ENCODE data around the gene ZNF213.

The ZNF213 gene

GRCh38 chr16:3097266-3097665 is 37.6 kb upstream of the ZNF213 start:
- no peaks in the 10 kb centered on the region for H3K36me3 Mint-ChIP-seq (ENCODE audit: low read depth)
- no peaks in the 10 kb centered on the region for H3K9me3 Mint-ChIP-seq
- no peak overlapping the region for H3K27ac Mint-ChIP-seq
- peaks cover 4% of the 10 kb centered on the region for H3K27me3 Mint-ChIP-seq
- ATAC-seq, result no peak
- DNase-seq, result no peak
- peaks cover 38% of the 10 kb centered on the region for H3K4me1 Mint-ChIP-seq
- H3K4me3 Mint-ChIP-seq, result no peak overlapping the region

DNA sequence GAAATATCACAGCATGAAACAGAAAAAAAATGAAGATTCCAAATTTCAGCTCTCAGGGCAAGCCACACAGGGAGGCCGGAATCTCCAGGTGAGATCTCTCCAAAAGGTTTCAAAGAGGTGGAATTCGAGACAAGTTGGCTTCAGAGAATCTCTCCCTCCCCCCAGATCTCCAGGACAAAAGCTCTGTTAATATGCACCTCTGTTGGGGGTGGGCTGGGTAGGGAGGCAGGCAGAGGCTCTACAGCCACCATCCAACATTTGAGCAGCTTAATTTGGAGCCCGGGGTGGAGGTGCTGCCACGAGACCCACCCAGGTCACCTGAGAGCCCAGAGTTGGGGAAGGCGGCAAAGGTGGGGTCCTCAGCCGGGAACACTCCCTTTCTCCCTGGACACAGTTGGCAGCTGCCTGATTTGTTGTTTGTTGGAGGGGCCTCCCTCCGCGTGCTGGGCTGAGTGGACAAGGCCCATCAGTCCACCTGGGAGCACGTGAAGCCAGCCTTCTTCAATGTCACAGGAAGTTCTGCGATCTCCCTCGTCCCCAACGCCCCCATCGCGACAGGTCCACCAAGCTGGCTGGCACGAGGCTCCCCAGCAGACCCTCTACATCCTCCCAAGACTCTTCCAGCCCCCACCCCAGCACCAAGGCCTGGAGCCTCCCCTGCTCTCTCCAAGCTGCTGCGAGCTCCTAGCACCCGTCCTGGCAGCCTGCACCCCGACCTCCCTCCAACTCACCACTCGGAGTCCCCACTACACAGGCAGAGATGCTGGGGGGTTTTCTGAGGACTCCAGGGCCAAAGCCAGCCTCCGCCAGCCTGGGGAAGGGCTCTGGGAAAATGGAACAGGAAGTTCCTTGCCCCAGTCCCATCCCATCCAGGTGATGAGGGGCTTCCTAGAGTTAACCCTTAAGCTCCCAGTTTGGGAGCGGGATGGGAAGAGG is 36.1 kb upstream of the ZNF213 start, which contains the start of gene ZSCAN10:
Gene ZSCAN10, minus strand, starts transcription at position 836 of the 936 bp plus-strand sequence. CDS start 6,357 bp downstream, outside the sequence.
- Mint-ChIP-seq H3K27ac (peak within 1 kb of the TSS; percentile 82), H3K9me3 (no peaks in the 10 kb centered on the region), H3K36me3 (ENCODE audit: low read depth) (no peaks in the 10 kb centered on the region), H3K27me3 (peaks cover 4% of the 10 kb centered on the region), H3K4me1 (peaks cover 40% of the 10 kb centered on the region), H3K4me3 (peak within 1 kb of the TSS; percentile 71)
- no peak for DNase-seq
- ATAC-seq, result no peak

DNA sequence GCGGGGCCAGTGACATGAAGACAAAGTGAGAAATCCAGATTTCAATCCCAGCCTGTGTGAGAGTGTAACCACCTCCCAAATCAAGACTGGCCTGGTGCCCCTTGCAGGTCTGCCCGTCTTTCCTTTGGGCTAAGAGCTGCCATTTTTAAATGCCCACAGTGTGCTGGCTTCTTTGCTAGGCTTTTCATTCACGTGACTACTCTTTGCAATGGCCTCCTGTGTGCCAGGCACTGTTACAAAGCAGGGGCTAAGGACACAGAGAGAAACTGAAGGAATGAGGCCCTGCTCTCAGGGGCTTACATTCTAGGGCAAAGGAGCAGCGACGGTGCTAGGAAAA is 35.5 kb upstream of the ZNF213 start:
- Mint-ChIP-seq H3K27ac (no peak overlapping the region), H3K36me3 (ENCODE audit: low read depth) (no peaks in the 10 kb centered on the region), H3K4me3 (no peak overlapping the region), H3K9me3 (no peaks in the 10 kb centered on the region), H3K4me1 (peaks cover 40% of the 10 kb centered on the region), H3K27me3 (peaks cover 4% of the 10 kb centered on the region)
- DNase-seq (no peak), ATAC-seq (no peak)

GRCh38 chr16:3099732-3100499 is 34.9 kb upstream of the ZNF213 start:
- peak; percentile 77 for ATAC-seq
- H3K9me3 Mint-ChIP-seq, result no peaks in the 10 kb centered on the region
- peak; percentile 94 for DNase-seq
- peaks cover 35% of the 10 kb centered on the region for H3K4me1 Mint-ChIP-seq
- no peaks in the 10 kb centered on the region for H3K36me3 Mint-ChIP-seq (ENCODE audit: low read depth)
- H3K27ac Mint-ChIP-seq, result peak overlapping the region; percentile 82
- H3K27me3 Mint-ChIP-seq, result peaks cover 4% of the 10 kb centered on the region
- H3K4me3 Mint-ChIP-seq, result peak overlapping the region; percentile 71

GRCh38 chr16:3101018-3101840 is 33.6 kb upstream of the ZNF213 start:
- ATAC-seq (no peak), DNase-seq (peak; percentile 57)
- H3K27ac Mint-ChIP-seq, result peak overlapping the region; percentile 77
- H3K4me3 Mint-ChIP-seq, result peak overlapping the region; percentile 74
- H3K36me3 Mint-ChIP-seq (ENCODE audit: low read depth), result no peaks in the 10 kb centered on the region
- H3K9me3 Mint-ChIP-seq, result no peaks in the 10 kb centered on the region
- H3K27me3 Mint-ChIP-seq, result peaks cover 4% of the 10 kb centered on the region
- peaks cover 36% of the 10 kb centered on the region for H3K4me1 Mint-ChIP-seq

GRCh38 chr16:3101841-3102470 is 32.9 kb upstream of the ZNF213 start:
- peak overlapping the region; percentile 74 for H3K4me3 Mint-ChIP-seq
- peaks cover 4% of the 10 kb centered on the region for H3K27me3 Mint-ChIP-seq
- ATAC-seq (no peak), DNase-seq (peak; percentile 33)
- H3K27ac Mint-ChIP-seq, result no peak overlapping the region
- H3K4me1 Mint-ChIP-seq, result peaks cover 38% of the 10 kb centered on the region
- H3K36me3 Mint-ChIP-seq (ENCODE audit: low read depth), result no peaks in the 10 kb centered on the region
- no peaks in the 10 kb centered on the region for H3K9me3 Mint-ChIP-seq

GRCh38 chr16:3106205-3106928 is 28.5 kb upstream of the ZNF213 start:
- Mint-ChIP-seq H3K4me1 (peaks cover 30% of the 10 kb centered on the region), H3K27ac (peak overlapping the region; percentile 86), H3K36me3 (ENCODE audit: low read depth) (no peaks in the 10 kb centered on the region), H3K4me3 (peak overlapping the region; percentile 82), H3K9me3 (no peaks in the 10 kb centered on the region), H3K27me3 (peaks cover 2% of the 10 kb centered on the region)
- peak; percentile 94 for DNase-seq
- ATAC-seq, result peak; percentile 92

DNA sequence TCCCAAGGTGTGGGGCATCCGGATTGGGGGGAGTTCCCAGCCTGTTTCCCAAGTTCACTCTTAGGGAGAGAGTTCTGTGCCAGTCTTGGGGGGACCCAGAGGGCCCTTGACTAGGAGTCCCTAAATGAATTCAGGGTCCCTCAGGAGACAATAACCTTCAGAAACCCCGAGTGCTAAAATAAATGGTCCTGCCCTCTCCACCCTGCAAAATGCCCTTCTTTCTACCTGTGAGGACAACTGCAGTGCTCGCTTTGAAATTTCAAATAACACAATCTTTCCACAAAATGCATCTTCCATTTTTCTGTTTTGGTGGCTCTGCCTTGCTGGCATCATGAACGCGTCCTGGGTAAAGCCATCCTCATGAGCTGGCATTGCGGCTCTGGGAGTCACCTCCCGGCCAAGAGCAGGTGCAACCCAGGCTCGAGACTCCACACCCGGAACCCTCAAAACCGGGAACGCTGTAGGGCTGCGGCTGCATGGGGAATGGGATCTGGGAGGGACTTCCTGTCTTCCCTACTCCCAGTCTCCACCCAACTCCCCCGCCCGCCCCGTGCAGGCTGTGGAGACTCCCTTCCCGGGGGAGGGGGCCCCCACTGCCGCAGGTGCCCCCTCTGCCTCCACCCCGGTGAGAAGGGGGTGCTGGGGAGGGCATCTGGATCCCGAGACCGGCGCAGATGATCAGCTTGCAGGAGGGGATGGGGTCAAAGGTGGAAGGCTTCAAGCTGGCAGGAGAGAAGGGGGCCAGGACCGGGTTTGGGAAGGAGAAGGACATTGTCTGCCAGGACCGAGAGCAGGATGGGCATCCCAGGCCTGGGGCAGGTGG is 22.6 kb upstream of the ZNF213 start, which contains the start of gene ZNF205:
Gene ZNF205, plus strand, starts transcription at position 529 of the 823 bp plus-strand sequence. CDS start 845 bp downstream, outside the sequence.
- no peaks in the 10 kb centered on the region for H3K36me3 Mint-ChIP-seq (ENCODE audit: low read depth)
- peaks cover 2% of the 10 kb centered on the region for H3K4me1 Mint-ChIP-seq
- H3K9me3 Mint-ChIP-seq, result no peaks in the 10 kb centered on the region
- ATAC-seq (no peak), DNase-seq (no peak)
- H3K27ac Mint-ChIP-seq, result no peak within 1 kb of the TSS
- no peak within 1 kb of the TSS for H3K4me3 Mint-ChIP-seq
- H3K27me3 Mint-ChIP-seq, result peaks cover 2% of the 10 kb centered on the region

- Mint-ChIP-seq H3K36me3 (ENCODE audit: low read depth) (no peaks in the 10 kb centered on the region), H3K4me1 (no peaks in the 10 kb centered on the region), H3K27ac (no peak overlapping the region), H3K27me3 (peaks cover 2% of the 10 kb centered on the region), H3K9me3 (no peaks in the 10 kb centered on the region), H3K4me3 (no peak overlapping the region)
- ATAC-seq (no peak), DNase-seq (no peak)
These were observed 21.8 kb upstream of the ZNF213 start for GRCh38 chr16:3112881-3113574.

DNA sequence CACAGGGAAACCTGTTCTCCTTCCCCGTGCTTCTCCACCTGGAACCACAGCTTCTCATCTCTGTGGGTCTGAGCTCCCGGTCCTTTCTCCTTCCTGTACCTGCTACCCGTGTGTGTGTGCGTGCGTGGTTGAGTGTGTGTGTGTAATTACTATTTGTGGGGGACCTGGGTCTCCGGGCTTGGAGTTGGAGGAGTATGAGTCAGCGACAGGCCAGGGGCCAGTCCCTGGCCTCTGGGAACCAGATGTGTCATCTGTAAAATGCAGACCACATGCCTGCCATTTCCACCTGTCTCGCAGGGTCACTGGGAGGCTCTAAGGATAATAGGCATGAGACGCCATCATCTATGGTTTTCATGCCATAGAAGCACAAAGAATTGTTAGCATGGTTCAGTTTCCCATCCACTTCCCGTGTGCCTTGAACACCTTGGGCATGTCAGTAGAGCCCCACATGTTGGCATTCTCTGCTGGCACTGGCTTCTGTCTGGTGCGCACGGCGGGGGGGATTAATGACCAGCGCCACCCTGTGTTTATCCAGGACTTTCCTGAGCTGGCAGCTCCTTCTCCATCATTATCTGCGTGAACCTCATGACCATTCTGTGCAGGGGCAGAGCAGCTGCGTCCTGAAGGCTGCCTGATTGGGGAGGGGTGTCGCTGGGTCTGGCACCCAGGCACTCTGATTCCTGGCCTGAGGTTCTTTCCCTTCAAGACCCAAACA is 20.9 kb upstream of the ZNF213 start:
- no peak for ATAC-seq

DNA sequence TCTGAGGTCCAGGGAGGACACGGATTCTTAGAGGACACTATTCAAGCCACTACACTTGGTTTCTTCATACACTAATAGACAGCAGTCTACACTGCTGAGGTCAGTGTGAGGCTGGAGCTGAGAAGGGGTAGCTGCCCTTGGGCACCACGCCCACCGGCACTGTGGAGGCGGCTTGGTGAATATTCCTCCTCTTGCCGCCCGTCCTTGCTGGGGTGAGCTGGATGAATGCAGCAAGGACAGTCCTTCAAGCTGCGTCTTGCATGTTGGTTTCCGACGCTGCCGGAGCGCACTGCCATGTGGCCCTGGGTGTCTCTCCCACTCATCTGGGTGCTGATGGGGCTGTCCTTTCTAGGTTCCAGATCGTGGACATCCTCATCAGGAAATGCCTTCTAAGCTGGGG is 19.8 kb upstream of the ZNF213 start:
- H3K4me1 Mint-ChIP-seq, result no peaks in the 10 kb centered on the region
- H3K9me3 Mint-ChIP-seq, result no peaks in the 10 kb centered on the region
- no peak overlapping the region for H3K27ac Mint-ChIP-seq
- ATAC-seq (no peak), DNase-seq (no peak)
- H3K27me3 Mint-ChIP-seq, result peaks cover 2% of the 10 kb centered on the region
- no peaks in the 10 kb centered on the region for H3K36me3 Mint-ChIP-seq (ENCODE audit: low read depth)
- H3K4me3 Mint-ChIP-seq, result no peak overlapping the region

More for the DNA sequence above, 20.9 kb upstream of the ZNF213 start:
- Mint-ChIP-seq H3K4me1 (no peaks in the 10 kb centered on the region), H3K4me3 (no peak overlapping the region), H3K27ac (no peak overlapping the region), H3K27me3 (peaks cover 2% of the 10 kb centered on the region), H3K9me3 (no peaks in the 10 kb centered on the region), H3K36me3 (ENCODE audit: low read depth) (no peaks in the 10 kb centered on the region)
- DNase-seq, result no peak

DNA sequence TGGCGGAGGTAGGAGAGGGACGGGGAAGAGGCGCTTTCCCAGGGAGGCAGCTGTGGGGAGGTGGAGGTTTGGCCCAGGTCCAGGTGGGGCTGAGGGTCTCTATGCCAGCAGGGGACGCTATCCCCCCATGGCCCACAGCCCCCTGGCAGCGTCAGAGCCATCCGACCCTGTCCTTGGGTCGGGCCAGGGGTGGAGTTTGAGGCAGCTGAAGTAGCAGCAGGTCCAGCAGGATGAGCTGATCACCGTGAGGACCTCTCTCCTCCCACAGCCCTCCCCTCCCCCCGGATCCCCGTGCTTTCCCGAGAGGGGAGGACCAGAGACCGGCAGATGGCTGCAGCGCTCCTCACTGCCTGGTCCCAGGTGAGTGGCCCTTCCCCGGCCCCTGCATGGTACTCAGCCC is 19.3 kb upstream of the ZNF213 start:
- no peak overlapping the region for H3K27ac Mint-ChIP-seq
- ATAC-seq, result no peak
- DNase-seq, result no peak

More for the DNA sequence above, 19.3 kb upstream of the ZNF213 start:
- no peaks in the 10 kb centered on the region for H3K9me3 Mint-ChIP-seq
- H3K4me1 Mint-ChIP-seq, result no peaks in the 10 kb centered on the region
- H3K27me3 Mint-ChIP-seq, result no peaks in the 10 kb centered on the region
- H3K4me3 Mint-ChIP-seq, result no peak overlapping the region
- no peaks in the 10 kb centered on the region for H3K36me3 Mint-ChIP-seq (ENCODE audit: low read depth)
